ENCODE results near the gene SNX8.
A peak's percentile ranks its signal among the peaks of the same experiment; 100 is the strongest.
"Not testable (repeated sequence)": the region's sequence is repeated elsewhere in the genome, so short reads cannot be mapped to it uniquely, and the experiment has no call there.

SNX8 gene

DNA sequence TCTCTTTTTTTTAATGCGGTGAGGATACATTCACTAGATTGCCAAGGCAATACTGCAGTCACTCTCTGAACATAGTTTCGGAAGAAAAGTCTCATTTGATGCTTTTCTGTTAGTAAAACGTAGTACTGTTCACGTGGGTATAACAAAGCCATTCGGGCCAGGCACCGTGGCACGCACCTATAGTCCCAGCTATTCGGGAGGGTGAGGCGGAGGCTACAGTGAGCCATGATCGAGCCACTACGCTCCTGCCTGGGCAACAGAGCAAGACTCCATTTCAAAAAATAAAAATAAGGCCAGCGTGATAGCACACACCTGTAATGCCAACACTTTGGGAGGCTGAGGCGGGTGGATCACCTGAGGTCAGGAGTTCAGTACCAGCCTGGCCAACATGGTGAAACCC lies 24.6 kb downstream of the SNX8 start:
- no peak for DNase-seq

DNA sequence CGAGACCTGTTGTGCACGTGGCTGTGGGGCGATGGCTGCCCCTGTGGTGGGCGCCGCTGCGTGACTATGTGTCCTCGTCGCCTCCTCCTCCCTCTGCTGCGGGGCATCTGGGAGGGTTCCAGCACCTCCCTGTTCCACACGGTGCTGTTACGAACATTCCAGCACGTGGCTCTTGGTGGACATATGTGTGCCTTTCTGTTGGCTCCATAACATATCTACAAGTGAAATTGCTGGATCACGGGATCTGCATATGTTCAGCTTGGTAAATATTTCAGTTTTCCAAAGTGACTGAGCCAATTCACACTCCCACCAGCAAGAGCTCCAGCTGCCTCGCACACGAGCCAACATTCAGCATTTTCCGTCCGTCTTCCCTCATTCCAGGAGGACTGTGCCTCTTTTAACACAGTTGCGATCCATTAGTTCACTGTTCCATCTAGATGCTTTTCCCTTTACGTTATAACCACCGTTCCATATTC lies 25.1 kb downstream of the SNX8 start:
- DNase-seq = no peak

DNA sequence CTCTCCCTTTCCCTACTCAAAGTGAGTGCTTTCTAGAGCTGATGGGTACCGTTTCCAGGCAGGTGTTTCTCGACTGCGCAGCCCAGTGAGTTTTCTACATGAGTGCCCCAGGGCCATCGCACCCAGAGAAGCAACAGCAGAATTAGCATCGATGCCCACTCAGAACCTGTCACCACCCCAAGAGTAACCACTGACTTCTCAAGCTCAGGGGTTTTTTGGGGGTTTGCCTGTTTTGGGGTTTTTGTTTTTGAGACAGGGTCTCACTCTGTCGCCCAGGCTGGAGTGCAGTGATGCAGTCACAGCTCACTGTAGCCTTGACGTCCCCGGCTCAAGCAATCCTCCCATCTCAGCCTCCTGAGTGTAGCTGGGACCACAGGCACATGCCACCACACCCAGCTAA lies 25.7 kb downstream of the SNX8 start:
- no peak for DNase-seq

DNA sequence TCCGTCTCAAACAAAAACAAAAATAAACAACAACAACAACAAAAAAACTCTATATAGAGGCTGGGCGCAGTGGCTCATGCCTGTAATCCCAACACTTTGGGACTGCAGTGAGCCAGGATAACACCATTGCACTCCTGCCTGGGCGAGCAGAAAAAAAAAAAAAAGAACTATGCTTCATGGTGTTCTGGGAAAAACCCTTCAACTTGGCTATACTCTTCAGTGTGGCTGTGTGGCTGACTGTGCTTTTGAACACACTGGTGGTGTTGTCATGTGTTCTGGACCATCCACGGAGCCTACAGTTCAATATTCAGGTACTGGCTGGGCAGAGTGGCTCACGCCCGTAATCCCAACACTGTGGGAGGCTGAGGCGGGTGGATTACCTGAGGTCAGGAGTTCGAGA lies 26.5 kb downstream of the SNX8 start:
- DNase-seq = no peak

DNA sequence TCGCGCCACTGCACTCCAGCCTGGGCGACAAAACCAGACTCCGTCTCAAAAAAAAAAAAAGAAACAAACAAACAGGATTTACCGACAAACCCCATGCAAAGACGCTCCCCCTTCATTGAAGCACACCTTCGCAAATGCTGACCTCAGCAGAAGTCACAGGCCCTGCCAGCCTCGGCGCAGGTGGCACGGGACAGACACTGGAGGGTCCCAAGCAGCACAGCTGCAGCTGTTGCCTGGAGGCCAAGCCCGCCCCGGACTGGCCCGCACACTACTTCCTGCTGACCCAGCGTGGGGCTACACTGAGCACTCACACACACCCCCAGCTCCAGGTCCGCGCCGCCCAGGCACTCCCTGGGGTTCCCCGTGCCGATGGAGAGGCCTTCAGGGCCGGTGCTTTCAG lies 31.2 kb downstream of the SNX8 start:
- DNase-seq = no peak

DNA sequence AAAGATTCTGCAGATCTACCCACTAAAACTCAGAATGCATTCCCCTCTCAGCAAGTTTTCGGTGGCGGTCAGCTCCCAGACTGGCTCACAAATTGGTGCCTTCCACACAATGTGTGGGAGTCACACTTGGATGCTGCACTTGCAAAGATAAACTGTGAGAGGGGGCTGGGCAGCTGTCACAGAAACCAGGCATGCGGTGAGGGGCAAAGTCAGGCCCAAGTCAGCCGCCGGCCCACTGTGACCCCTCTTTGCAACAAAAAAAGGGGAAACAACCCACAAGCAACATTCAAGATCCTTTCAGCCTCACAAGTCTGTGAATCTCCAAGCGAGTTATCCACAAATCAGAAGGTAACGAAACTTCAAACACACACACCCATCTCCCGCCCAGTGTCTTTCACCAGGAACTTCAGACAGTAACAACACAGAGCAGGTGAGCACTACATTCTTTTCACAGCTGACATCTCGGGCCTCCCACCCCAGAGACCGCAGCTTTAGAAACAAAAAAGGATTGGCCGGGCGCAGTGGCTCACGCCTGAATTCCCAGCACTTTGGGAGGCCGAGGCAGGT lies 32.0 kb downstream of the SNX8 start:
- no peak for DNase-seq

DNA sequence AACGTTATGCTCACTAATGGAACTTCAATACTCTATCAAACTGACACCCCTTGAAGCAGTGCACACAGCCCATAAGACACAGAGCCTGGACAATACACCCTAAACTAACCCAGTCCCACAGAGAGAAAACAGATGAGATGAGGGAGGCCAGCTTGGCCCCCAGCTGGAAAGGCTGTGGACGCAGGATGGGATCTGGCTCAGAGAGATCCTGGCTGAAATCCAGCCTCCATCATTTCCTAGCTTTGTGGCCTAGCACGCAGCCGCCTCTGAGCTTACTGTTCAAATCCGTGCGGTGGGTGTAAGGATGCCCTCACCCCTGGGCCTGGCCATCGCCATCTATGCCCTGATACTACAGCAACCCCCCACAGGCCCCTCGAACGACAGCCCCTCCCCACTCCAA lies 32.7 kb downstream of the SNX8 start:
- DNase-seq = no peak

DNA sequence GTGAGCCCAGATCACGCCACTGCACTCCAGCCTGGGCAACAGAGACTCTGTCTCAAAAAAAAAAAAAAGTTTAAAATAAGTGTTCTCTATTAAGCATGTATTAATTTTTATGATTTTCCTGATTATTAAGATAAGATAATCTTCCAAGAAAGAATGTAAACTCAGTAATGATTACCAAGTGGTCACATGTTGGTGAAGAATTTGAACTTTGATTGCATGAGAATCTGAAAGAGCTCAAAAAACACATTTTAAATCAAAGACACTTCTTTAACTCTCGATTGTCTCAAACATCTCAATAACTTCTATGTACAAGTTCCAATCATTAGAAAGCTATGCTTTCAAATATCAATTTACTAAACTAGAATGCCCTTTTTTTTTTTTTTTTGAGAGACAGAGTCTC lies 33.8 kb downstream of the SNX8 start:
- no peak for DNase-seq

DNA sequence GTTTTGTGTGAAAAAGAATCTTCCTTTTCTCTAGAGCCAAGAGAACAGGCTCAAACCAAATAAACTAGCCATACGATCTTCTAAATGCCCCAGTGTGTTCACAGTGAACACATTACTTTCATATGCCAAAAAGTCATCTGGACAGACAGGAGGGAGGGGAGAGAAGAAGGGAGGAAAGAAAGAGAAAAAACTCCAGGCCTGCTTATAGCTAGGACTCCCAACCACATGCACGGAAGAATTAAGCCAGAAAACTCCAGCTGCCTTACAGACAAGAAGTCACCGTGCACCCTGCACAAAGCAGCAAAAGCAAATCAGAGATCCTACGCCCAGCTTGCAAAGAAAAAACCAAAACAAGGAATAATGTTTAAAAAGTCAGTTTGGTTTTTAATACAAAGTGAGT lies 34.3 kb downstream of the SNX8 start:
- DNase-seq = no peak

DNA sequence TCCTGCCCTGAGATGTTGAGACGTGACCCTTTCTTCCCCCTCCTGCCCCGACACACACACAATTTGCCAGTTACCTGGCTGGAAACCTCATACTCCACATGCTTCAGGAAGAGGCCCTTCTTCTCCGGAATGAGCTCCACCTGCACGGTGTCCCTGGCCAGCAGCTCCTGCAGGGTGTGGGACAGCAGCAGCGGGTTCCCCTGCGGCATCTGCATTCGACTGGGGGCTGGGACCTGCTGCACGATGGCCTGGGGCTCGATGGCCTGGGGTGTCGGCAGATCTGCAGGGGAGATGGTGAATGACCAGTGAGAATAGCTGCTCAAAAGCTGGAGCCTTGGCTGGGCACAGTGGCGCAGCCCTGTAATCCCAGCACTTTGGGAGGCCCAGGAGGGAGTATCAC lies 36.2 kb downstream of the SNX8 start:
- no peak for DNase-seq

DNA sequence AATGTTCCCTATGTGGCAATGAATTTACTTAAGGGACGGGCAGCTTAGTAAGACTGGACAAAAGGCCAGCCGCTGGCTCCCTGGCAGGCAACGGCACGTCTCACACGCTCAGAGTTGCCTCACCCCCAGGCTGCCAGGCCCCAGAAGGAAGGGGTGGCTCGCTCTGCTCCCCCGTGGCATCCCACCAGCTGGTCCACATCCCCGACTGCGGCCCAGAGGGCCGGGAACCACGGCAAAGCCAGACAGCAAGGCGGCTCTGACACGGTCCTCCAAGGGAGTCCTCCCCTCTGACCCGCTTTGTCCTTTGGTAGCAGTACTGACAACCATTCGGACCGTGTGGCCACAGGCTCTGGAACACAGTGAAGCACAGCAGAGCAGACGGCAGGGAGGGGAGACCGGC lies 38.1 kb downstream of the SNX8 start:
- DNase-seq = no peak

DNA sequence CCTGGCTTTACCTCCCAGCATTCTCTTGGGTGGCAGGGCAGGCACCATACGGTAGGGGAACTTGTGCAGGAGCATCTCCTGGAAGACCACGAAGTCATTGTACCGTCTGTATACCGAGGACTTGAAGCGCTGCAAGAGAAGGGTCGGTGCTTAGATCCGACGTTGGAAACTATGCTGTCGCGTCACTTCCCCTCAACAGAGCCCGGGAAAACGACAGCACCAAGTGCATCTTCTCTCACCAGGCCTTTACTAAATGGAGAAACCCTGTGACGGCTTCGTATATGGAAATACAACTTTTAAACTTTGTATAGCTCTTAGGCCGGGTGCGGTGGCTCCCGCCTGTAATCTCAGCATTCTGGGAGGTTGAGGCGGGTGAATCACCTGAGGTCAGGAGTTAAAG lies 39.1 kb downstream of the SNX8 start:
- no peak for DNase-seq

DNA sequence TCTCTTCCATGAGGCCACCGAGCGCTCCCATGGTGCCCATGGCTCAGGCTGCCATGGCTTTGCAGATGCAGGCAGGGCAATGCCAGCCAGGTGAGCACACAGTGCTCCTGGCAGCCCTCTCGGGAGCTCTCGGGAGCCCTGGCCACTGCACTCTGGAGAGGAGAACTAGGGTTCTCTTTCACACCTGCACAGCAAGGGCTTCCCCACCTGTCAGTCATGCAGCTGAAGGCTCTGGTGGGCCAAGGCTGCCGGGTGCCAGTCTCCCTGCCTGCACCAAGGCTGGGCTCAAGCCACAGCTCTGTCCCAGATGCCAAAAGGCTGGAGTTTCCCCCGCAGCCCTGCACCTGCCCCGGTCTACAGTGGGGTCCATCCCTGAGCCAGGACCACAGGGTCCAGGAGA lies 39.6 kb downstream of the SNX8 start:
- DNase-seq = no peak

DNA sequence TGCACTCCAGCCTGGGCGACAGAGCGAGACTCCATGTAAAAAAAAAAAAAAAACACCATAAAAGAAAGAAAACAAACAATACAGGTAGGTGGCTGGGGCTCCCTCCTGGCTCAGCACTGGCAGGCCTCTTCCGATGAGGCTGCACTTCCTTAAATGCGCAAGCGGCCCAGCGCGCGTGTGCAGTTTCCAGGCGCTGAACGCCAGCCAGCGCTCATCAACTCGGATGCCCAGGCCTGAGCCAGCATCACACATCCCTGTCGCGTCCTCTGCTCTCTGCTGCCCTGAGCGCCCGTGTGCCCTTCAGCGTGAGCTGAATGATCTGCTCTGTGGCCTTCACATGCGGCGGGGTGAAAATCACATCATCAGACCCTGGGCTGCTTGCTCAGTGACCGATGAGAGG lies 40.4 kb downstream of the SNX8 start:
- DNase-seq = no peak

DNA sequence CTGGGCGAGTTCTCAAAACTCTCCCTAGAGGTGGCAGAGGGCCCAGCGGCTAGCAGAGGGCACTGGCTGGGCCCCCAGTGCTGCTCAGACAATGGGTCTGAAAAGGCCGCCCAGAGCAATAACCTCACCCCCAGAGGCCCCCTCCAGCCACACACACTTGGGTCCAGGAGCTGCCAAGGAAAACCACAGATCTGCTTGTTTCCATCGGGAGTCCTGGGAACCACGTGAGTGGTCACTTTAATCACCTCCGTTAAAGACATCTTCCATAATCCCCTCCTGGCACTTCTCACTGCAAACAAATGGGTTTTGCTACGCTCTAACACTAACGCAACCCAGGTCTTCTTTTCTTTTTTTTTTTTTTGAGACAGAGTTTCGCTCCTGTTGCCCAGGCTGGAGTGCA lies 42.2 kb downstream of the SNX8 start:
- no peak for DNase-seq

DNA sequence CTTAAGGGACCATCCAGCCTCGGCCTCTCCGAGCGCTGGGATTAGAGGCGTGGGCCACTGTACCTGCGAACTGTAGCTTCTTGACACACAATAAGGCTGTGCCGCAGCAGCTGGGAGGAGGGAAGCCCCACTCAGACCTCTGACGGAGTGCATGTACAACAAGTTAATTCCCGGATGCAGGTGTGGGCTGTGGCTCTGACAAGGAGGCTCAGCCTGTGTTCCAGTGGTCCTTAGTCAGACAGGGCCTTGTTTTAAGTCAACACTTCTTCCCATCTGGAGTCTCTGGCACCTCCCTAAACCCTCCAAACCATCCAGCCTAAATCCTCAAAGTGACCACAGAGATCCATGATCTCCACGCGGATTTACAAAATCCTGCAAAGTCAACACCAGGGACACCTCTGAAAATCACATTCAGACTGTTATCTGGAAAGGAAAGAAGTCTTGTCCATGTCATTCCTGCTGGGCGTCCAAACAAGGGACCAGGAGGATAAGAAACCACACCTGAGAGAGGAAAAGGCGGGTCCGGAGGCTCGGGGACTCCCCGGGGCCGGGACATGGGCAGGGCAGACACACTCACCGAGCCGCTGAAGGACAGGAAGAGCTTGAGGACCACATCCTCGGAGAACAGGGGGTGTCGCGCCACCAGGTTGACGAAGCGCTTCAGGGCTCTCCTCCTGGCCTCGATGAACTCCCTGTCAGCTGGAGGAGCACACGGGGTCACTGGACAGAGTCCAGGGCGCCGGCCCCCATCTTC lies 42.8 kb downstream of the SNX8 start:
- DNase-seq = no peak

DNA sequence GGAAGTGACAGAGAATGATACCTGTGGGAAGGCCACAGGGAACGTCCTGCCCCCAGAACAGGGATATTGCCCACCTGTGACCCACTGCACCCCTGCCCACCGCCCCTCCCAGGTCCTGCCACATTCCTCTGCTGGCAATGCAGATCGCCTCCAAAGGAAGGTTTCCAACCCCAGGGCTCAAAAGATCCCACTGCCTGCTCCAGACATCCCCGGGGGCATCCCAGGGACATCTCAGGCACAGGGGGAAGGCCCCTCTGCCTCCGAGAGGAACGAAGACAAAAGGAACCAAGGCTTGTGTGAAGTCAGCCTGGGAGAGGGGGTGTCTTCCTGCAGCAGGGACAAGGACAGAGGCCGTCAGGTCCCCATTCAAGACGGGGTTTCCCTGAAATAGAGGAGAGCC lies 43.7 kb downstream of the SNX8 start:
- no peak for DNase-seq

DNA sequence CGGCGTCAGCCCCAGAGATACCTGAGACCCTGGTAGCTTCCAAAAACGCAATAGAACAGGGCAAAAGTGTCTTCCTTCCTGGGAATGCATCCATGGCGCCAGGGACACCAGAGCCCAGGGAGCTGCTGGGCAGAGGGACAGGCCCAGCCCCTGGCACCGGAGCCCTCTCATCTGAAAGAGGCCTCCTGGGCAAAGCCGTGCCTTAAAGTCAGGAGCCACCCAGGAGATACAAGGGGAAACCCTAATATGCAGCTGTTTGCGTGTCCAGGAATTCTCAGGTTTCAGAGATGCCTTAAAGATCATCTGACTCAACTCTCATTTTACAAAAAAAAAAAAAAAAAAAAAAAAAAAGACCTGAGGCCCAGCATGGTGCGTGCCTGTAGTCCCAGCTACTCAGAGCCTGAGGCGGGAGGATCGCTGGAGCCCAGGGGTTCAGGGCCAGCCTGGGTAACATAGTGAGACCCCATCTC lies 44.2 kb downstream of the SNX8 start:
- DNase-seq = no peak

DNA sequence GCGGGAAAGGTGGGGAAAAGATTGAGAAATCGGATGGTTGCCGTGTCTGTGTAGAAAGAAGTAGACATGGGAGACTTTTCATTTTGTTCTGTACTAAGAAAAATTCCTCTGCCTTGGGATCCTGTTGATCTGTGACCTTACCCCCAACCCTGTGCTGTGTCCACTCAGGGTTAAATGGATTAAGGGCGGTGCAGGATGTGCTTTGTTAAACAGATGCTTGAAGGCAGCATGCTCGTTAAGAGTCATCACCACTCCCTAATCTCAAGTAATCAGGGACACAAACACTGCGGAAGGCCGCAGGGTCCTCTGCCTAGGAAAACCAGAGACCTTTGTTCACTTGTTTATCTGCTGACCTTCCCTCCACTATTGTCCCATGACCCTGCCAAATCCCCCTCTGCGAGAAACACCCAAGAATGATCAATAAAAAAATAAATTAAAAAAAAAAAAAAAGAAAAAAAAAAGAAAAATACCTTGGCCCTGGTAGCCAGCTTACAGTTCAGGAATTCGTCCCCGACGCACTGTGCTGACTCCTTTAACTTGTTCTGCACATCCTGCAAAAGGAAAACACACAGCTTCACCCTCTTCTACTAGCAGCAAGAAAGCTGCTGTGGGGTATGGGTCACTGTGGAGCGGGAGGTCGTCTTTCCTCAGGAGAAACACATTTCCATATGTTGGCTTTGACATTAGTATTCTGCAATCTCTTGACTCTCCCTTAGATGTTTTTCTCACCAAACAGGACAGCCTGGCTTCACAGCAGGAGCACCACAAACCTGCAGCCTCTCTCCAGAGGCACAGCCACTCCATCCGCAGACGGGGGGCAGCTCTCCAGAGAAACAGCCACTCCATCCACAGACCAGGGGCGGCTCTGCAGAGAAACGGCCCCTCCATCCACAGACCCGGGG lies 44.9 kb downstream of the SNX8 start:
- DNase-seq = not testable (repeated sequence)

DNA sequence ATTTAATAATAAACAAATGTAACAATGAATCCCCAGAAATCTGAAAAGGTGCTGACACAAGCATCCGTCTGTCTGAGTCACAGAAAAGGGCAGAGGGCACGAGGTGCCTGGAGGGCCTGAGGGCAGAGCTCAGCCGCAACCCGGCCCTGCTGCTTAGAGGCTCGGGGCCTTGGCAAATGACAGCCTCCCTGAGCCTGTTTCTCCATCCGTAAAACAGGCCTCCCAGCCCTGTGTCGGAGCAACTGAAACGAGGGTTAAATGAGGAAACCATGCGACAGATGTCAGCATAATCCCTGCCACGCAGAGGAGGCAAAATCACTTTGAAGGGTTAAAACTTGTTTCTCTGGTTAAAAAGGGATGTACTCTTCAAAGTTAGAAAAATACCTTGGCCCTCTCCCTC lies 47.3 kb downstream of the SNX8 start:
- DNase-seq = no peak

DNA sequence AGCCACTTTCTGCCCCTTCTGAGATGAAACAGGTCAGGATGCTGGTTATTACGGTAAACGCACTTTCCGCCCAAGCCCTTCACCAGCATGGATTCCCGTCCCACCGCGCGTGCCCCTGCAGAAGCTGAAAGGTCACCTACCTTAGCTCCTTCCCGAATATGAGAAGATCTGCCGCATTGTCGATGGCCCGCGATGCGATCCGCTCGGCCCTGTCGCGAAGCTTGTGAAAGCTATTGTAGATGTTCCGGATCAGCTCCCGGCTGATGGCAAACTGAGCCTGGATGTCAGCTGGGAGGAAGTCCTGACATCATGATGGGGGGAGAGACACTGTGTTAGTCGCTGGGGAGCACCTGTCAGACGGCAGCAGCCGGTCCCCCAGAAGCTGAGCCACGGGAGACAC lies 50.1 kb downstream of the SNX8 start:
- DNase-seq = no peak

DNA sequence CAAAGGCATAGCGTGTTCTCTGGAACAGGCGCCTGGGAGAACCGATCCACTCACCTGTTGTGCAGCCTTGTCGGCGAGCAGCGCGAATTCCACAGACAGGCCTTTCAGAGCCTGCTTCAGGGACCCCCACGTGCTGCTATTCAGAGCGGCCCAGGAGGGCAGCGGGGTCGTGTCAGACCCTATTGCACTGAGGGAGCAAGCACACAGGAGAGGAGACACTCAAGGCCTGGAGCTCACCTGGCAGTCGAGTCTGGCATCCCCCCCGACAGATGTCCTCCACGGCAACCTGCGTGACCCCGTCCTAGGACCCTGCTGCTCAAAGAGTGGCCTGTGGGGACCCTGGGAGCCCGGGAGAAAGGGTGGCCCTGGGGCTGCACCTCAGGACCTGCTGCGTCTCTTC lies 51.1 kb downstream of the SNX8 start:
- no peak for DNase-seq

DNA sequence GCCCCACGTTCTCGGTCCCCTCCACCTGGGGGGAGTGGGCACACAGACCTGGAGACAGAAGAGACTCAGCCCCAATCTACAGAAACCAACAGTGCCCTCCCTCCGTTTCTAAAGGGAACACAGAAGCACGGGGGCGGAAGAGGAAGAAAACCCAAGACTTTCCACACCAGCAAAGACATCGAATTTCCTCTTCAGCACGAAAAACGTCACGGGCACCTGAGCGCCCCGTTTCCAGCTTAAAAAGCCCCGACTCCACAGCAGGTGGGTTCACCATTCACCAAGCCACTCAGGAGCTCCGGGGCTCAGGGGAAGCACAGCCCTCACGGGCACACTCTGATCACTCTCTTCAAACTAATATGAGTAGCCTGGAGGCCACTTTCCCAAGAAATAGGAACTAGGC lies 52.6 kb downstream of the SNX8 start:
- DNase-seq = no peak

DNA sequence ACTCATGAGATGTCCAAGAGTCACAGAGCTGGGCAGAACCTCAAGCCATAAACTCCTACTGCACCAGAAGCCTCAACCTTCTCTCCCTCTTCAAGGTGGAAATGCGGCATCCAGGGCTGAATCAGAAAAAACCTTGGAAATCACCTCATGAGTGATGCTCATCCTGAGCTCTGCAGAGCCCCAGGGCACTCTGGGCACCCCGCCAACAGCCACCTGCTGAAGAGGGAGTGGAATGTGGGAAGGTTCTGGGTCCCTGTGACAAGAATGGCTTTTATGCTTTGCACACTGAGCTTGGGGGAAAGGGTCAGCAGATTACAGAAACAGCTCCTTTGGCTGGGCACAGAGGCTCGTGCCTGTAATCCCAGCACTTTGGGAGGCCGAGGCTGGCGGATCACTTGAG lies 53.4 kb downstream of the SNX8 start:
- DNase-seq = peak; percentile 52

Data from DMS53 (cell line).